GM21515 (cell line): Measurements from ENCODE around the gene OMD.
"Not testable (repeated sequence)": the region's sequence is repeated elsewhere in the genome, so short reads cannot be mapped to it uniquely, and the experiment has no call there.

Experiments used
- ATAC-seq: cut with Tn5 transposase; IDR thresholded peaks from one replicate; pipeline ENCODE4 v1.9.1; 2021; ENCODE audit not compliant: unreplicated experiment

The OMD gene

GRCh38 chr9:92414566-92414965 is 9.7 kb downstream of the OMD start:
- ATAC-seq = no peak

- ATAC-seq = not testable (repeated sequence)
These were observed 13.1 kb downstream of the OMD start for GRCh38 chr9:92411157-92411556.

DNA sequence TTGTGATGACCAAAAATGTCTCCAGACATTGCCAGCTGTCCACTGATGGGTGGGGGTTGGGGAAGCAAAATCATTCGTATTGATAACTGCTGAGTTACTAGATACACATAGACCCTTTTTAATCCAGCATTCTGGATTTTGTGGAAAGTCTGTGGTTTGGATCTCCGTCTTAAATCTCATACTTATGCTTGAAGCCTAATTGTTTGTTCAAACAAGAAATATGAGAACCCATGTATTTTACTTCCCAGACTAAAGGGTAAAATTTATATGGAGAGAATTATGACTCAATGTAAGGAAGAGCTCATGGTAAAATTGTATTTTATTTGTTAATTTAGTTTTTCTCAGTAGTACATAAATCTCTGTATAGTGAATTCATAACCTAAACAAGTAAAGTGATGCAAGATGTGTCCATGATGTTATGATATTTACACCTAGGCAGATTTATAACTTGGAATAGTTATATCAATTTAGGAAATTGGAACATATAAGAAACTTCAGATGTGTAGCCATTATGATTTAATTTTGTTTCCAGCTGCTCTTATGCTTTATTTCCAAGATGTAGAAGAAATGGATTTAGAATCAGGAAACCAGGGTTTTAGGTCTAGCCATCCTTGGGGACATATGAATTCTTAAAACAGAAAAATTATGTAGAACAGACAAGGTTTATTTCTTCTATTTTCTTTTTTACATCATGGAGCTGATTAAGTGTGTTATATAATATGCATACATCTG is 15.4 kb downstream of the OMD start:
- ATAC-seq = no peak

DNA sequence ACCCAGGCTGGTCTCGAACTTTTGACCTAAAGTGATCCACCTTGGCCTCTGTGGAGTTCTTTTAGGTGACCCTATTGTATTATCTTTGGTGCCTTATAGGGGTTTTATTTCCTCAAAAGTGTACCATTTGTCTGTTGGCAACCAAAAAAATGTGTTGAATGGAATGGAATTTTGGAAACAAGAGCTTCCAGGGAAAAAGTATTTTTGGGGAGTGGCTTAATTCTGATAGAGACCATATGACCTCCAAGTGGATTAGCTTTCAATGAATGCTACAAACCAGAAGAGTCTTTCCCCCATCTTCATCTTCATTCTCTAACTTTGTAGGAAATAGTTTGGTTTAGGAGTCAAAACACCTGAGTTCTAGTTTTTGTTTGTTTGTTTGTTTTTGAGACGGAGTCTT is 16.5 kb downstream of the OMD start:
- ATAC-seq = no peak

DNA sequence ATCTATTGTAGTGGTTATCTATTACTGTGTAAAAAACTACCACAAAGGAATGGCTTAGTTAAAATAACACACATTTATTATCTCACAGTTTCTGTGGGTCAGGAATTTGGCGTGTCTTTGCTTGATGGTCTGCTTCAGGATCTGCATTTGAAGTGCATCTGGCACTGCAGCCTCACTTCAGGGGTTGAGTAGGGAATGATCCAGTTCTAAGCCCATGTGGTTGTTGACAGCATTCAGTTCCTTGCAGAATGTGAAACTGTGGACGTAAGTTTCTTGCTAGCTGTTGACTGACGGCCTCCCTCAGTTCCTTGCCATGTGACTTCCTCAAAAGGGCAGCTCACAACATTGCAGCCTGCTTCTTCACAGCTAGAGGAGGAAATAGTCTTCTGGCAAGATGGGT is 17.8 kb downstream of the OMD start:
- no peak for ATAC-seq

DNA sequence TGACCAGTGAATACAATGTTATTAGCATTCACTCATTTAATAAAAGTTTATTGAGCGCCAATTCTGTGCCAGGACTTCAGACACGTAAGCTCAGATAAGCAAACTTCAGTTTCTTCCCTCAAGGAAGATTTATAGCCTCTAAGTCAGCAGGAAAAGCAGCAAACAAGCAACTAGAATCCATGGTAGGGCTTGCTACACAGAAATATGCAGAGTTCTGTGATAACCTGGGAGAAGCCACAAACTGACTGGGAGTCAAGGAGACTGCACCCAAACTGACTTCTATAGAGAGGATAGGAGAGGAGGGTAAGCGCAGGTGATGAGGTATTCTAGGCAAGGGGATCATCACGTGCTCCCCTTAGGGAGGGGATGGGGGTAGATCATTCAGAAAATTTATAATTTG is 18.5 kb downstream of the OMD start:
- no peak for ATAC-seq

GRCh38 chr9:92404042-92404836 is 20.0 kb downstream of the OMD start, which contains the start of gene OGN:
Gene OGN (minus strand): TSS chr9:92404578. CDS start chr9:92403407, 1,171 bp downstream.
- ATAC-seq = no peak

- no peak for ATAC-seq
These were observed 21.2 kb downstream of the OMD start for GRCh38 chr9:92402826-92403745.

- no peak for ATAC-seq
These were observed 21.9 kb downstream of the OMD start for GRCh38 chr9:92402360-92402759.

GRCh38 chr9:92397853-92398252 is 26.4 kb downstream of the OMD start:
- no peak for ATAC-seq

DNA sequence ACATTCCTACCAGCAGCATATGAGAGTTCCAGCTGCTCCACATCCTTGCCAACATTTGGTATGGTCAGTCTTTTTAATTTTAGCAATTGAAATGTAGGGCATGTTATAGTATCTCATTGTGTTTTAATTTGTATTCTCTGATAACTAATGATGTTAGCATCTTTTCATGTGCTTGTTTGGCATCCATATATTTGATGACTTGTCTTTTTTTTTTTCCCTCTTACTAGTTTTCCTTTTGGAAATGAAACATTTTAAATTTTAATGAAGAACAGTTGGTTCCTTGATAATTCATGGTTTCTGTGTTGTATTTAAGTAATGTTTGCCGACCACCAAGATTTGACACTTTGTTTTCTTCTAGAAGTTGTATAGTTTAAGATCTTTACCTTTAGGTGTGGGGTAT is 28.7 kb downstream of the OMD start:
- no peak for ATAC-seq

GRCh38 chr9:92393686-92394085 is 30.6 kb downstream of the OMD start:
- ATAC-seq = no peak

DNA sequence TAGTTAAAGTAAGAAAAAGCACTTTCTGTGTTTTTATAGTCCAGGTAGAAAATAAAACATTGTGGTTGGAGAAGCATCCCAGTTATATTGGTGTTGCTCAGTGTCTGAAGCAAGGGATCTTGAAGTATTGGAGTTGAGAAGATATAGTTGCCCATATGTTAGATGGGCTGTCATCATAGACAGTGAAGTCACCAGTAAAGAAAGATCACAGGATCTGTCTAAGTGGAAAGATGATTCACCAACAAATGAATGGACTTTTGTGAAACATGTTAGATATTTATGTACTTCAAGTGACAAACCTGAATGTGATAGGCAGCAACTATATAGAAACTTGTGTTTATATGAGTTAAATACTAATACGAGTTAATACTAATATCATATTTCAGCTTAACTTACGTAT is 31.6 kb downstream of the OMD start:
- no peak for ATAC-seq

- ATAC-seq = no peak
These were observed 38.3 kb downstream of the OMD start for GRCh38 chr9:92385953-92386352.

- no peak for ATAC-seq
These were observed 38.8 kb downstream of the OMD start for GRCh38 chr9:92385477-92385876.

DNA sequence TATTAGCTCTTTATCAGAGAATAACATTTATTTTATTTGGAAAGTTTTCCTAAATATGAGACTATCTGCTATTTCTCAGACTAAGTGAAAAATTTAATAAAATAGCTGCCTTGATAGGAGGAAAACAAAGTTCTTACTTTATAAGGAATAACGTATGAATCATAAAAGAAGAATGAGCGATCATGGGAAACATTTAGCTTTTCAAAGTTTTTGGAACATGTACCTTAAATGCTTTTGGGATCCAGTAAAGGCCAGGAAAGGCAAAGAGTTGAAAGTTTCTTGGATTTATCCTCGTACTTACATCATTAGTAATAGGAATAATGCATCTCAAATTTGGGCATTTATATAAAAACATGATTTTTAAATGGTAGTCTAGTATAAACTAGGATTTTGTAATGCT is 39.3 kb downstream of the OMD start:
- ATAC-seq = no peak

DNA sequence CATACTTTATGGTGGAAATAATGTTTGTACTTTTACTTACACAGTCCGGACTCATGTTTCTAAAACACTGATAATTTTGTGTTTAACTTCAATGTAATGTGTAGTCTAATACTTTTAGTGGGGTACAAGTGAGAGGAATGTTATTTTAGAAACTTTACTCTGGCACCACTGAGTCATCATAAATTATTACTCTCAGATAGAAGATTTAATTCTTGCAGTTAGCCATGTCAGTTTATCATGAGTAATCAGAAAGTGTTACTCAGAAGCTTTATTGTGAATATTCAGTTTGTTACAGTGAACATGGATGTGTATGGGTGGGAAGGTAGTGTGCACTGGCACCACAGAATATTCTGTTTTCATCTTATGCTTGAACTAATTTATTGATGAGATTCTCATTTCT is 39.9 kb downstream of the OMD start:
- no peak for ATAC-seq

DNA sequence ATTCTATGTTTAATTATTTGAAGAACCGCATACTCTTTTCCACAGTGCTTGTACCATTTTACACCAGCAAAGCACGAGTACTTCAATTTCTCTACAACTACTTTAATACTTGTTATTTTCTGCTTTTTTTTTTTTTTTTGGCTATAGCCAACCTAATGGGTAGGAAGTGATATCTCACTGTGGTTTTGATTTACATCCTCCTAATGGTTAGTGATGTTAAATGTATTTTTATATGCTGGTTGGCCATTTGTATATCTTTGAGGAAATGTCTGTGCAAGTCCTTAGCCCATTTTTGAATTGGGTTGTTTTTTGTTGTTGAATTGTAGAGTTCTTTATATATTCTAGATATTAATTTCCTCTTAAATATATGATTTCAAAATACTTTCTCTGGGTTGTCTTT is 42.5 kb downstream of the OMD start:
- no peak for ATAC-seq

GRCh38 chr9:92380603-92381002 is 43.7 kb downstream of the OMD start:
- ATAC-seq = no peak

DNA sequence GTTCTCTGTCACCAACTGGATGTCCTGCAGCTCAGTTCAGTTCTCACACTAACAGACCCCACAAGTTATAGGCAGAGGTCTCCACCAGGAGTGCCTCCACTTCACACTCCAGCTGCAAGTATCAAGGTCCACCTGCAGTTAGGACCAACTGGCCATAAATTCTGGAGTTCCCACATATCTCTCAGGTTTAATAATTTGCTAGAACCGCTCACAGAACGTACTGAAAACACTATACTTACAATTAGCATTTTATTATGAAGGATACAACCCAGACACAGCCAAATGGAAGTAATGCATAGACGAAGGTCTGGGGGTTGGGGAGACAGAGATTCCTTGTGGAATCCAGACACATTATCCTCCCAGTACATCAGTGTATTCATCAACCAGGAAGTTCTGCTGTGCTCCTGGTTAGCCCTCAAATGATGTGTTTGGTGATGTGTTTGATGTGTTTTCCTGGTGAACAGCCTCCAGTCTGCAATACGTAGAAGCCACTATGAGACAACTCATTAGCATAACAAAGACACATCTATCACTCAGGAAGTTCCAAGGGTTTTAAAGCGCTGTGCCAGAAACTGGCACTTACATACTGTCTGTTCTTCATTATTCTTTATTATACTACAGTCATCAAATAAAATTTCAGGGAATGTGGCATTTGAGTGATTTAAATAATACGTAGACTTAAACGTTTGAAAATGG is 45.3 kb downstream of the OMD start:
- ATAC-seq = no peak

GRCh38 chr9:92377876-92378275 is 46.4 kb downstream of the OMD start:
- no peak for ATAC-seq
